HepG2 (cell line): ENCODE results near the gene SBK1.

ENCODE experiments used
- E2F5 ChIP-seq: sonication (generic); formaldehyde crosslinking; conservative IDR thresholded peaks from 2 replicates; pipeline ENCODE4 v1.4.0; 2020; ENCODE audit warnings: missing genetic modification reagents
- EP300 ChIP-seq, 3 experiments: sonication (generic) in 1 of 3; formaldehyde crosslinking in 1 of 3; IDR thresholded peaks; 2 replicates each; pipeline versions ENCODE4 v1.5.1 to v1.6.1; 2011 to 2020; ENCODE audit warnings: low read depth in 2 of 3, low read length in 2 of 3, borderline replicate concordance in 1 of 3, improper control_type of control experiment in 1 of 3, mild to moderate bottlenecking in 1 of 3, missing genetic modification reagents in 1 of 3, moderate library complexity in 1 of 3
- FOXK1 ChIP-seq: sonication (generic); formaldehyde crosslinking; IDR thresholded peaks from 2 replicates; pipeline ENCODE4 v1.4.0; 2020; ENCODE audit warnings: low read depth, missing genetic modification reagents, borderline replicate concordance
- MYC ChIP-seq: sonication (generic); formaldehyde crosslinking; IDR thresholded peaks from 2 replicates; pipeline ENCODE4 v1.9.0; 2021; ENCODE audit warnings: missing genetic modification reagents, borderline replicate concordance
- RERE ChIP-seq: IDR thresholded peaks from 2 replicates; pipeline ENCODE4 v1.6.1; 2016; ENCODE audit warnings: low read depth, missing genetic modification reagents, missing compliant biosample characterization
- RFX5 ChIP-seq: IDR thresholded peaks from 2 replicates; pipeline ENCODE4 v1.6.1; 2011; ENCODE audit warnings: low read depth, low read length, improper control_type of control experiment
- TAF1 ChIP-seq: sonication (generic); formaldehyde crosslinking; IDR thresholded peaks from 2 replicates; pipeline ENCODE4 v1.4.0; 2020; ENCODE audit warnings: missing genetic modification reagents
- TEAD2 ChIP-seq: sonication (generic); formaldehyde crosslinking; IDR thresholded peaks from 2 replicates; pipeline ENCODE4 v1.9.0; 2021; ENCODE audit warnings: missing genetic modification reagents
- ZBTB8A ChIP-seq: sonication (generic); formaldehyde crosslinking; IDR thresholded peaks from 2 replicates; pipeline ENCODE4 v1.4.0; 2020; ENCODE audit warnings: mild to moderate bottlenecking, low read depth, missing genetic modification reagents, borderline replicate concordance
- ZNF235 ChIP-seq: sonication (generic); formaldehyde crosslinking; IDR thresholded peaks from 2 replicates; pipeline ENCODE4 v1.8.1; 2023; ENCODE audit warnings: mild to moderate bottlenecking, missing genetic modification reagents, borderline replicate concordance
- ZNF282 ChIP-seq: fragments of 450-650 bp; IDR thresholded peaks from 2 replicates; pipeline ENCODE4 v1.6.1; 2018; ENCODE audit not compliant: partially characterized antibody
- ZNF597 ChIP-seq: sonication (generic); formaldehyde crosslinking; IDR thresholded peaks from 2 replicates; pipeline ENCODE4 v1.5.0; 2020; ENCODE audit warnings: missing genetic modification reagents
- ZSCAN9 ChIP-seq: IDR thresholded peaks from 2 replicates; pipeline ENCODE4 v1.6.1; 2016; ENCODE audit warnings: borderline replicate concordance

- TF ChIP-seq ZSCAN9 (CRISPR knock-in tag): no peak
- TF ChIP-seq MYC (CRISPR knock-in tag): no peak
- TF ChIP-seq RFX5: no peak
- TF ChIP-seq ZNF282: no peak
- no peak for TF ChIP-seq EP300 (IDR thresholded peaks at IDR 0.05; ENCODE audit: low read depth in 2 of 2, low read length in 2 of 2)
- TF ChIP-seq EP300 (CRISPR knock-in tag; IDR thresholded peaks at IDR 0.05; ENCODE audit: borderline replicate concordance): no peak
- no peak for TF ChIP-seq TAF1 (CRISPR knock-in tag)
- no peak for TF ChIP-seq ZBTB8A (CRISPR knock-in tag)
- no peak for TF ChIP-seq FOXK1
- TF ChIP-seq E2F5 (CRISPR knock-in tag): no peak
- no peak for TF ChIP-seq ZNF597 (CRISPR knock-in tag)
- no peak for TF ChIP-seq ZNF235 (CRISPR knock-in tag)
- TF ChIP-seq TEAD2 (CRISPR knock-in tag): no peak
- TF ChIP-seq RERE (CRISPR knock-in tag): no peak
Observed at GRCh38 chr16:28283173-28283572, 9.2 kb upstream of the SBK1 start.
